HCT116 (cell line): ENCODE measurements around the gene SPDL1. TPM values are rescaled to one million over a fixed set of nuclear protein-coding genes. Genes with fewer than 3 reads are reported as not detected.

Experiments used
- ATAC-seq: fragments of 200-7000 bp; cut with Tn5 transposase; 2 replicates; pipeline ENCODE4 v1.9.1; 2020; ENCODE audit warnings: mild to moderate bottlenecking, moderate library complexity
- BruUV-seq: library from RNA; stranded (reverse); fragments of 400-500 nt; replicated peaks from 2 replicates; lab custom pipeline; 2021; lab: Mats Ljungman, UMichigan
- CTCF ChIA-PET: fragments of 300-600 bp; sonication (Branson Sonifier 250); formaldehyde crosslinking; loops from one replicate; lab custom pipeline; 2021; ENCODE audit warnings: antibody characterized with exemption; lab: Charles Lee
- POLR2A ChIA-PET: fragments of 300-600, 350-600 bp; sonication (Branson Sonifier 250); formaldehyde crosslinking; loops from one replicate; lab custom pipeline; 2021; ENCODE audit warnings: antibody characterized with exemption; lab: Charles Lee
- RAD21 ChIA-PET, 2 experiments: fragments of 300-600 bp; sonication (Branson Sonifier 250); formaldehyde crosslinking; loops; one replicate each; lab custom pipeline; 2023; ENCODE audit warnings: low total read pairs in 2 of 2; ENCODE audit not compliant: uncharacterized antibody in 2 of 2, unreplicated experiment in 2 of 2, low non-redundant PET in 1 of 2; lab: Charles Lee
- DNase-seq: peaks from one replicate; pipeline ENCODE4 v3.0.0-alpha.2; 2010; ENCODE audit warnings: low read depth, low spot score
- H2AFZ ChIP-seq: fragments of 200-600 bp; shearing (Covaris generic), sonication (generic); 2 replicates; pipeline ENCODE4 v1.6.1; 2017; ENCODE audit warnings: low read depth, mixed run types, mixed read lengths, antibody characterized with exemption, low read length; ENCODE audit not compliant: poor library complexity, severe bottlenecking
- H3K27ac ChIP-seq: 2 replicates; pipeline ENCODE4 v1.5.1; 2012; ENCODE audit warnings: low read depth, low read length
- H3K27me3 ChIP-seq: fragments of 200-600 bp; sonication (generic); 2 replicates; pipeline ENCODE4 v1.6.1; 2016; ENCODE audit warnings: mixed run types, low read length, mixed read lengths; ENCODE audit not compliant: insufficient read depth
- H3K36me3 ChIP-seq, 2 experiments: fragments of 200-500 bp in 1 of 2; fragments of 200-600 bp in 1 of 2; sonication (Bioruptor generic) in 1 of 2; sonication (generic) in 1 of 2; 2 replicates each; pipeline versions ENCODE4 v1.5.1 to v1.6.1; 2014 to 2016; ENCODE audit warnings: low read length in 2 of 2, inconsistent platforms in 1 of 2, mixed read lengths in 1 of 2, mixed run types in 1 of 2; ENCODE audit not compliant: insufficient read depth in 2 of 2, control insufficient read depth in 1 of 2
- H3K4me1 ChIP-seq, 2 experiments: fragments of 200-600 bp in 1 of 2; sonication (generic) in 1 of 2; 2 replicates each; pipeline versions ENCODE4 v1.5.1 to v1.6.1; 2012 to 2017; ENCODE audit warnings: low read length in 2 of 2, inconsistent platforms in 1 of 2, mild to moderate bottlenecking in 1 of 2, mixed read lengths in 1 of 2, mixed run types in 1 of 2, moderate library complexity in 1 of 2; ENCODE audit not compliant: insufficient read depth in 2 of 2, control insufficient read depth in 1 of 2
- H3K4me2 ChIP-seq: fragments of 200-600 bp; sonication (generic); 2 replicates; pipeline ENCODE4 v1.6.1; 2017; ENCODE audit warnings: mixed run types, low read length, mixed read lengths
- H3K4me3 ChIP-seq, 2 experiments: fragments of 200-600 bp in 1 of 2; sonication (generic) in 1 of 2; replicated peaks in 1 of 2; 2 replicates each; pipeline ENCODE4 v1.5.1; 2011 to 2016; ENCODE audit warnings: low read length in 2 of 2, control low read depth in 1 of 2, low read depth in 1 of 2, mild to moderate bottlenecking in 1 of 2, mixed read lengths in 1 of 2, mixed run types in 1 of 2
- H3K79me2 ChIP-seq: fragments of 200-600 bp; sonication (generic); 2 replicates; pipeline ENCODE4 v1.6.1; 2017; ENCODE audit warnings: mild to moderate bottlenecking, mixed run types, low read length, moderate library complexity, mixed read lengths; ENCODE audit not compliant: insufficient read depth
- H3K9ac ChIP-seq: fragments of 200-600 bp; sonication (generic); 2 replicates; pipeline ENCODE4 v1.6.1; 2016; ENCODE audit warnings: low read length, mixed read lengths
- H3K9me2 ChIP-seq: fragments of 200-600 bp; sonication (generic), shearing (Covaris generic); 2 replicates; pipeline ENCODE4 v1.6.1; 2017; ENCODE audit warnings: mixed run types, mild to moderate bottlenecking, moderate library complexity; ENCODE audit not compliant: insufficient read depth
- H3K9me3 ChIP-seq, 2 experiments: fragments of 200-500 bp in 1 of 2; fragments of 200-600 bp in 1 of 2; sonication (Bioruptor generic) in 1 of 2; sonication (generic) in 1 of 2; 2 replicates each; pipeline ENCODE4 v1.6.1; 2014 to 2017; ENCODE audit warnings: low read length in 2 of 2, mixed read lengths in 2 of 2, inconsistent platforms in 1 of 2, low read depth in 1 of 2, mild to moderate bottlenecking in 1 of 2, mixed run types in 1 of 2, moderate library complexity in 1 of 2; ENCODE audit not compliant: control insufficient read depth in 1 of 2, insufficient read depth in 1 of 2
- H4K20me1 ChIP-seq: fragments of 200-600 bp; sonication (generic), shearing (Covaris generic); 2 replicates; pipeline ENCODE4 v1.6.1; 2017; ENCODE audit warnings: mixed run types, mild to moderate bottlenecking, moderate library complexity; ENCODE audit not compliant: insufficient read depth
- CBX3 ChIP-seq: IDR thresholded peaks from 2 replicates; pipeline ENCODE4 v1.6.1; 2012; ENCODE audit warnings: low read depth
- EGR1 ChIP-seq: IDR thresholded peaks from 2 replicates; pipeline ENCODE4 v1.6.1; 2012; ENCODE audit warnings: low read depth
- EZH2 ChIP-seq: fragments of 200-600 bp; sonication (generic); IDR thresholded peaks from 2 replicates; pipeline ENCODE4 v1.6.1; 2017; ENCODE audit warnings: antibody characterized with exemption, mixed run types
- EZH2phosphoT487 ChIP-seq: fragments of 200-600 bp; IDR thresholded peaks from 2 replicates; pipeline ENCODE4 v1.6.1; 2018; ENCODE audit warnings: antibody characterized with exemption, borderline replicate concordance
- JUND ChIP-seq: IDR thresholded peaks from 2 replicates; pipeline ENCODE4 v1.6.1; 2012
- POLR2A ChIP-seq: IDR thresholded peaks from 2 replicates; pipeline ENCODE4 v1.7.0; 2011; ENCODE audit warnings: borderline replicate concordance; ENCODE audit not compliant: insufficient read depth, insufficient read length; ENCODE audit errors: extremely low read depth
- POLR2AphosphoS5 ChIP-seq: IDR thresholded peaks from 2 replicates; pipeline ENCODE4 v1.6.1; 2011; ENCODE audit warnings: mild to moderate bottlenecking, low read depth, low read length, moderate library complexity
- RAD21 ChIP-seq: IDR thresholded peaks from 2 replicates; pipeline ENCODE4 v1.6.1; 2012; ENCODE audit warnings: low read depth, mild to moderate bottlenecking
- REST ChIP-seq: IDR thresholded peaks from 2 replicates; pipeline ENCODE4 v1.6.1; 2012; ENCODE audit warnings: low read depth
- SIN3A ChIP-seq: IDR thresholded peaks from 2 replicates; pipeline ENCODE4 v1.6.1; 2012; ENCODE audit warnings: low read depth
- SRF ChIP-seq: IDR thresholded peaks from 2 replicates; pipeline ENCODE4 v1.6.1; 2012; ENCODE audit warnings: low read depth
- ZFX ChIP-seq: fragments of 450-650 bp; IDR thresholded peaks from 2 replicates; pipeline ENCODE4 v1.6.1; 2017
- intact Hi-C: fragments of 100-400 bp; cut with micrococcal nuclease; formaldehyde crosslinking; loops from 2 replicates; pipeline ENCODE4 v1.10.0; 2022
- total RNA-seq: library from RNA; stranded (reverse); gene quantifications from one replicate; pipeline ENCODE4 v1.2.1, GENCODE V29; 2021; ENCODE audit not compliant: unreplicated experiment
- TF ChIP-seq, protein P1 (sequence below): IDR thresholded peaks from 2 replicates; pipeline ENCODE4 v1.6.1; 2012
- TF ChIP-seq, protein P2 (sequence below): IDR thresholded peaks from 2 replicates; pipeline ENCODE4 v1.6.1; 2012

Gene SPDL1
- total RNA-seq, 1 experiment from 2014 or later = 28.5 TPM

DNA sequence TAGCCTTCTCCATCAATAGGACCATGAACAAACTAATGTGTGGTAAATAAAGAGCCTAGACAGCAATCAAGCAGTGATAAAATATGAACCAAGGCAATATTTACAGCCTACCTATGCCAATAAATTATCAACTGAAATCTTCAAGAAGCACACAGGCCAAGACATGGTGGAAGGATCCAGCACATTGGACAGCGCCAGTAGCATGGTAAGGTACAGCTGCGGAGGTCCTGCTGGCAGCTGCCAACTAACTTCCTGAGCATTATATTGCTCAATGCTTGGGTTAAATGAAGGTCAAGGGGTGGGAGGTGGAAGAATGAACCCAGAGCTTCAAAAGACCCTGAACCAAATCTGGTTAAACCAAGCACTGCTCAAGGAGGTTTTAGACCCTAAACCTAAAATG, 16.5 kb upstream of the SPDL1 start:
- TF ChIP-seq REST = peak; percentile 58
- no peak for TF ChIP-seq POLR2AphosphoS5
- Histone ChIP-seq H3K36me3 (no peaks in the 10 kb centered on the region), H3K27me3 (peaks cover 20% of the 10 kb centered on the region; the same call in 1 of the 2 replicates), H3K9ac (no peak overlapping the region), H3K79me2 (no peaks in the 10 kb centered on the region), H3K4me1 (no peaks in the 10 kb centered on the region), H3K9me2 (no peaks in the 10 kb centered on the region), H4K20me1 (no peaks in the 10 kb centered on the region), H3K4me2 (no peak overlapping the region), H3K9me3 (no peaks in the 10 kb centered on the region), H3K27ac (no peak overlapping the region), H2AFZ (no peak overlapping the region), H3K4me3 (no peak overlapping the region)
- POLR2A ChIA-PET = no interaction called here
- ATAC-seq = no peak
- RAD21 ChIA-PET = no interaction called here
- DNase-seq = no peak
- intact Hi-C loops = no loop called here
- no TSS peak for BruUV-seq
- CTCF ChIA-PET = no interaction called here

DNA sequence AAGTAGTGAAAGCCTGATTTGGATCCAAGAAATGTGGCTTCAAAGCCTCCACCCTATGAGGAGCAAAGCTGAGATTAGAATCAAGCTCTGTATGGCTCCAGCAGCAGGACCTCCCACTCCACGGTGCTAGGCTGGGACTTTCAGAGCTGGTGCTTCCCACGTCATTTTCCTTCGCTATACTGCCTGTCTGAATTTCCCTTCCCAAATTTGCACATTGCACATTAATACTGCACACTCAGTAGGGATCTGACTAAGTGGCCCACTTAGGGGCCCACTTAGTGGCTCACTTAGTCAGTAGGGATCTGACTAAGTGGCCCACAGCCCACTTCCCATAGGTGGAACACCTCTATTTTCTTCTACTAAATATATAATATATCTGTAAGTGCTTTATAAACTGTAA, 14.1 kb upstream of the SPDL1 start:
- TF ChIP-seq, protein P1, sequence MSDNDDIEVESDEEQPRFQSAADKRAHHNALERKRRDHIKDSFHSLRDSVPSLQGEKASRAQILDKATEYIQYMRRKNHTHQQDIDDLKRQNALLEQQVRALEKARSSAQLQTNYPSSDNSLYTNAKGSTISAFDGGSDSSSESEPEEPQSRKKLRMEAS = no peak
- TF ChIP-seq REST (no peak), POLR2AphosphoS5 (no peak), ZFX (no peak), POLR2A (no peak), RAD21 (no peak), CBX3 (no peak), SRF (no peak), EZH2phosphoT487 (no peak), JUND (no peak), EZH2 (no peak), SIN3A (no peak), EGR1 (no peak)
- TF ChIP-seq, protein P2, sequence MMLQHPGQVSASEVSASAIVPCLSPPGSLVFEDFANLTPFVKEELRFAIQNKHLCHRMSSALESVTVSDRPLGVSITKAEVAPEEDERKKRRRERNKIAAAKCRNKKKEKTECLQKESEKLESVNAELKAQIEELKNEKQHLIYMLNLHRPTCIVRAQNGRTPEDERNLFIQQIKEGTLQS = no peak
- Histone ChIP-seq H2AFZ (no peak overlapping the region), H3K79me2 (no peaks in the 10 kb centered on the region), H3K9me2 (no peaks in the 10 kb centered on the region), H3K27ac (no peak overlapping the region), H3K4me1 (no peaks in the 10 kb centered on the region), H3K4me2 (no peak overlapping the region), H3K27me3 (peaks cover 32% of the 10 kb centered on the region; the same call in 1 of the 2 replicates), H3K36me3 (no peaks in the 10 kb centered on the region), H3K4me3 (no peak overlapping the region), H3K9me3 (no peaks in the 10 kb centered on the region), H4K20me1 (no peaks in the 10 kb centered on the region), H3K9ac (no peak overlapping the region)
- ChIA-PET RAD21 (no interaction called here), CTCF (no interaction called here), POLR2A (no interaction called here)
- ATAC-seq = no peak
- BruUV-seq = no TSS peak
- intact Hi-C loops = no loop called here
- DNase-seq = no peak
